HepG2 (cell line): Measurements from ENCODE around the gene GEMIN2. TPM values are rescaled to one million over a fixed set of nuclear protein-coding genes. Genes with fewer than 3 reads are reported as not detected.

Experiments
- ARNT2 ChIP-seq: sonication (generic); formaldehyde crosslinking; IDR thresholded peaks from 2 replicates; pipeline ENCODE4 v1.8.0; 2022; ENCODE audit warnings: mild to moderate bottlenecking, low read depth, missing genetic modification reagents, moderate library complexity
- BRD4 ChIP-seq: sonication (generic); formaldehyde crosslinking; IDR thresholded peaks from 2 replicates; pipeline ENCODE4 v1.4.0; 2020; ENCODE audit warnings: missing genetic modification reagents
- CBX2 ChIP-seq, 2 experiments: fragments of 200-600 bp in 1 of 2; sonication (generic); formaldehyde crosslinking in 1 of 2; IDR thresholded peaks; 2 replicates each; pipeline versions ENCODE4 v1.7.0 to v1.8.1; 2018 to 2022; ENCODE audit warnings: low read depth in 2 of 2, low read length in 1 of 2, mild to moderate bottlenecking in 1 of 2, missing genetic modification reagents in 1 of 2
- CHCHD3 ChIP-seq: sonication (generic); formaldehyde crosslinking; IDR thresholded peaks from 2 replicates; pipeline ENCODE4 v1.8.0; 2022; ENCODE audit warnings: mild to moderate bottlenecking, missing genetic modification reagents, moderate library complexity
- IKZF1 ChIP-seq: fragments of 450-650 bp; IDR thresholded peaks from 2 replicates; pipeline ENCODE4 v1.7.1; 2016
- MAF1 ChIP-seq: sonication (generic); formaldehyde crosslinking; IDR thresholded peaks from 2 replicates; pipeline ENCODE4 v1.5.0; 2020; ENCODE audit warnings: missing genetic modification reagents, borderline replicate concordance
- PRPF4 ChIP-seq: fragments of 200-400 bp; formaldehyde crosslinking; IDR thresholded peaks from 2 replicates; pipeline ENCODE4 v1.6.1; 2016; ENCODE audit warnings: low read length, low read depth; ENCODE audit not compliant: poor library complexity, severe bottlenecking
- SKI ChIP-seq: fragments of 450-650 bp; IDR thresholded peaks from one replicate; pipeline ENCODE4 v1.6.1; 2018; ENCODE audit warnings: mild to moderate bottlenecking; ENCODE audit not compliant: partially characterized antibody
- TBP ChIP-seq: sonication (generic); formaldehyde crosslinking; IDR thresholded peaks from 2 replicates; pipeline ENCODE4 v1.5.0; 2020; ENCODE audit warnings: missing genetic modification reagents
- TBX2 ChIP-seq: sonication (generic); formaldehyde crosslinking; IDR thresholded peaks from 2 replicates; pipeline ENCODE4 v1.5.0; 2020; ENCODE audit warnings: missing genetic modification reagents, mild to moderate bottlenecking, borderline replicate concordance
- TFDP2 ChIP-seq: sonication (generic); formaldehyde crosslinking; IDR thresholded peaks from 2 replicates; pipeline ENCODE4 v1.4.0; 2020; ENCODE audit warnings: missing genetic modification reagents
- THAP11 ChIP-seq: IDR thresholded peaks from 2 replicates; pipeline ENCODE4 v1.6.1; 2016; ENCODE audit warnings: missing biosample characterization, missing genetic modification reagents
- ZBTB7B ChIP-seq: sonication (generic); formaldehyde crosslinking; IDR thresholded peaks from 2 replicates; pipeline ENCODE4 v1.4.0; 2020; ENCODE audit warnings: missing genetic modification reagents
- ZFY ChIP-seq: sonication (generic); formaldehyde crosslinking; IDR thresholded peaks from 2 replicates; pipeline ENCODE4 v1.4.0; 2020; ENCODE audit warnings: missing genetic modification reagents
- ZNF264 ChIP-seq: sonication (generic); formaldehyde crosslinking; IDR thresholded peaks from 2 replicates; pipeline ENCODE4 v1.4.0; 2020; ENCODE audit warnings: missing genetic modification reagents
- ZNF274 ChIP-seq: sonication (generic); formaldehyde crosslinking; IDR thresholded peaks from 2 replicates; pipeline ENCODE4 v1.5.1; 2020; ENCODE audit warnings: mild to moderate bottlenecking, missing genetic modification reagents
- ZNF501 ChIP-seq: sonication (generic); formaldehyde crosslinking; IDR thresholded peaks from 2 replicates; pipeline ENCODE4 v1.5.1; 2020; ENCODE audit warnings: mild to moderate bottlenecking, moderate library complexity, missing genetic modification reagents
- ZNF598 ChIP-seq: sonication (generic); formaldehyde crosslinking; IDR thresholded peaks from 2 replicates; pipeline ENCODE4 v1.5.1; 2020; ENCODE audit warnings: mild to moderate bottlenecking, missing genetic modification reagents, borderline replicate concordance
- ZNF781 ChIP-seq: sonication (generic); formaldehyde crosslinking; IDR thresholded peaks from 2 replicates; pipeline ENCODE4 v1.5.1; 2020; ENCODE audit warnings: borderline replicate concordance, mild to moderate bottlenecking, missing genetic modification reagents; ENCODE audit errors: not compliant biosample characterization
- ZSCAN25 ChIP-seq: sonication (generic); formaldehyde crosslinking; IDR thresholded peaks from 2 replicates; pipeline ENCODE4 v1.8.0; 2022; ENCODE audit warnings: mild to moderate bottlenecking, missing genetic modification reagents
- ZSCAN30 ChIP-seq: sonication (generic); formaldehyde crosslinking; IDR thresholded peaks from 2 replicates; pipeline ENCODE4 v1.5.0; 2020; ENCODE audit warnings: mild to moderate bottlenecking, missing genetic modification reagents
- polyA plus RNA-seq, 8 experiments: library from polyadenylated mRNA; depleted of rRNA in 3 of 8; stranded (reverse) in 7 of 8; unstranded in 1 of 8; fragments of >200 nt; fragmentation: Illumina TruSeq in 4 of 8; extraction: Trizol in 4 of 8; gene quantifications; 2 replicates each; pipeline versions ENCODE4 v1.2.1 to v1.2.3, GENCODE V29; 2011 to 2016; ENCODE audit warnings: low read depth in 4 of 8, missing spikeins in 1 of 8, mixed read lengths in 1 of 8; ENCODE audit not compliant: insufficient read depth in 1 of 8
- total RNA-seq, 5 experiments: library from RNA; depleted of rRNA; stranded (reverse); fragments of >200 nt; fragmentation: Illumina TruSeq; extraction: Trizol; gene quantifications; 2 replicates each; pipeline ENCODE4 v1.2.3, GENCODE V29; 2016; ENCODE audit warnings: low read depth in 1 of 5
- TF ChIP-seq, protein P1 (sequence below), 2 experiments: sonication (generic) in 1 of 2; formaldehyde crosslinking in 1 of 2; IDR thresholded peaks; 2 replicates each; pipeline versions ENCODE4 v1.6.1 to v1.9.0; 2014 to 2022; ENCODE audit warnings: antibody characterized with exemption in 1 of 2, borderline replicate concordance in 1 of 2, inconsistent platforms in 1 of 2, low read depth in 1 of 2, missing genetic modification reagents in 1 of 2

The GEMIN2 gene
- total and polyA plus RNA-seq, 2 of the 13 experiments (the other 11 are each of a cell fraction or from before 2014, with no cell fraction given) = 54.8 to 110 TPM

GRCh38 chr14:39184628-39185255, 70.6 kb downstream of the GEMIN2 start (continued):
- TF ChIP-seq ZNF501 (CRISPR knock-in tag) = no peak
- TF ChIP-seq TFDP2 (CRISPR knock-in tag) = 0 out of 2 replicates have a peak, but pooled peaks have one; percentile 17
- no peak for TF ChIP-seq ZFY (CRISPR knock-in tag)
- TF ChIP-seq SKI = no peak
- no peak for TF ChIP-seq ZBTB7B (CRISPR knock-in tag)
- 0 out of 2 replicates have a peak, but pooled peaks have one; percentile 29 for TF ChIP-seq ZNF598
- no peak for TF ChIP-seq CBX2 (IDR thresholded peaks at IDR 0.05; ENCODE audit: low read depth, low read length)
- TF ChIP-seq CBX2 (CRISPR knock-in tag; IDR thresholded peaks at IDR 0.05; ENCODE audit: low read depth) = no peak
- no peak for TF ChIP-seq TBX2 (CRISPR knock-in tag)
- TF ChIP-seq ZNF274 (CRISPR knock-in tag) = no peak
- TF ChIP-seq ARNT2 = no peak; the same call in 1 of the 2 replicates
- TF ChIP-seq ZNF264 (CRISPR knock-in tag) = no peak
- TF ChIP-seq PRPF4 = no peak
- no peak for TF ChIP-seq MAF1 (CRISPR knock-in tag)
- TF ChIP-seq, protein P1, sequence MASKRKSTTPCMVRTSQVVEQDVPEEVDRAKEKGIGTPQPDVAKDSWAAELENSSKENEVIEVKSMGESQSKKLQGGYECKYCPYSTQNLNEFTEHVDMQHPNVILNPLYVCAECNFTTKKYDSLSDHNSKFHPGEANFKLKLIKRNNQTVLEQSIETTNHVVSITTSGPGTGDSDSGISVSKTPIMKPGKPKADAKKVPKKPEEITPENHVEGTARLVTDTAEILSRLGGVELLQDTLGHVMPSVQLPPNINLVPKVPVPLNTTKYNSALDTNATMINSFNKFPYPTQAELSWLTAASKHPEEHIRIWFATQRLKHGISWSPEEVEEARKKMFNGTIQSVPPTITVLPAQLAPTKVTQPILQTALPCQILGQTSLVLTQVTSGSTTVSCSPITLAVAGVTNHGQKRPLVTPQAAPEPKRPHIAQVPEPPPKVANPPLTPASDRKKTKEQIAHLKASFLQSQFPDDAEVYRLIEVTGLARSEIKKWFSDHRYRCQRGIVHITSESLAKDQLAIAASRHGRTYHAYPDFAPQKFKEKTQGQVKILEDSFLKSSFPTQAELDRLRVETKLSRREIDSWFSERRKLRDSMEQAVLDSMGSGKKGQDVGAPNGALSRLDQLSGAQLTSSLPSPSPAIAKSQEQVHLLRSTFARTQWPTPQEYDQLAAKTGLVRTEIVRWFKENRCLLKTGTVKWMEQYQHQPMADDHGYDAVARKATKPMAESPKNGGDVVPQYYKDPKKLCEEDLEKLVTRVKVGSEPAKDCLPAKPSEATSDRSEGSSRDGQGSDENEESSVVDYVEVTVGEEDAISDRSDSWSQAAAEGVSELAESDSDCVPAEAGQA (IDR thresholded peaks at IDR 0.05; ENCODE audit: low read depth) = no peak
- TF ChIP-seq, protein P1 (CRISPR knock-in tag; IDR thresholded peaks at IDR 0.05; ENCODE audit: borderline replicate concordance) = no peak
- no peak for TF ChIP-seq CHCHD3 (CRISPR knock-in tag)
- TF ChIP-seq ZSCAN25 (CRISPR knock-in tag) = 0 out of 2 replicates have a peak, but pooled peaks have one; percentile 31
- no peak for TF ChIP-seq TBP (CRISPR knock-in tag)
- TF ChIP-seq THAP11 (CRISPR knock-in tag) = peak; percentile 29; the same call in 1 of the 2 replicates
- TF ChIP-seq ZNF781 (CRISPR knock-in tag) = no peak
- TF ChIP-seq IKZF1 = no peak
- TF ChIP-seq ZSCAN30 = no peak
- no peak for TF ChIP-seq BRD4
